Stimulated activated CD8-positive, alpha-beta memory T cell treated with anti-CD3 and anti-CD28 coated beads, Interleukin-7, amount 100 ng/mL, for 4 hours (primary cell): ENCODE measurements around the gene TCAP.
"Not testable (repeated sequence)": the region's sequence is repeated elsewhere in the genome, so short reads cannot be mapped to it uniquely, and the experiment has no call there.

Experiments
- DNase-seq, 2 donors: peaks; one replicate each; pipeline ENCODE4 v3.0.0-alpha.2; 2020; ENCODE audit warnings: low read depth in 2 of 2

Gene TCAP

DNA sequence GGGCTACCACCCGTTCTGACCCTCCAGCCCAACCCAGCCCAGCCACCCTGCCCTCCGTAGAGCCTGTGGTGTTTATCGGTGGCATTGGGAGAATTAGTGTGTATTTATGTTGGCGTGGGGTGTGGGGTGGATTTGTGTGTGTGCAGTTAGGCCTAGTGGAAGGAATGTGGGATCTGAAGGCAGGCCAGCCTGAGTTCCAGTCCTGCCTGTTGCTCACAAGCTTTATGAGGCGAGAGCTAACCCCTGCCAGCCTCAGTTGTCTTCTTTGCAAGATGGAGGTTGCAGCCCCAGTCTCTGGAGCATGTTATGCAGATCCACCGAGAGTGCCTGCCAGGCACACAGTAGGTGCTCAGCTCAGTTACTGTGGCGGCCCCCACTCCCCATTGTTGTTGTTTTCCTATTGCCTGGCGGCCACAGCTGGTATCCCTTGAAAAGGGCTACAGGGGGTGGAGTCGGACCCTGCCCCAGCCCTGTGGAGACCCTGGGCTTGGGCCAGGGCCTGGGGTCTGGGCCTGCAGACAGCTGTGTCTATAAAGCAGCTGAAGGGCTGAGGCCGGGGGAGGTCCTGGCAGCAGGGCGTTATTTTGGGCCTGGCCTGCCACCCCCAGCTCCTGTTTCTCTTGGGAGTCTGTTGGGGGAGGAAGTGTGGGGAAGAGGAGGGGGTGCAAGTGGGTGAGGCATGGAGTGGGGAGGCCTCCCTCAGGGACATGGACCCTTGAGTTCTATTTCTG is 39.8 kb downstream of the TCAP start:
- DNase-seq: no peak

DNA sequence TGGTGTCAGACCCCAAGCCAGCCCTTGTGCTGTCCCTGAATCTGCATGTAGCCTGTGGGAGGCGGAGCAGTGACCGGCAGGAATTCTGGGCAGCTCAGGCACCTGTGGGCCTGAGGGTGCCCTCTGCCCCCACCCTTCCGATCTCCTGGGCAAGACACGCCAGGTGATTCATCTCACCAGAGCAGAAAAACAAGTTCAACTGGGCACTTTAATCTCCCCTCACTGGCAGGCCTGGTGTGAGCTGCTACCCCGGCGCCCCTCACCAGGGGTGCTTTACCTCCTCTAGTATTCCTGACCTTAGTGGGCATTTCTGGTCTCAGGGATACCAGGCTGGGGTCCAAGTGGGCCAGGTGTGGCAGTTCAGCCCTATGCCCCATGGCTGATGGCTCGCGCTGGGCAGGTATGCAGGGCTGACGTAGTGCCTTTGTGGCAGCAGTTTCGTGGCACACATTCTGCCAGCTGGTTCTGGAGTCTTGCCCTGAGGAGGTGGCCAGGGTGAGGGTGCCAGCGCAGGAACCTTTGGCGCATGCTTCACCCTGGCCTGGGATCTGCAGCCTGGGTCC is 40.7 kb downstream of the TCAP start:
- DNase-seq: no peak

DNA sequence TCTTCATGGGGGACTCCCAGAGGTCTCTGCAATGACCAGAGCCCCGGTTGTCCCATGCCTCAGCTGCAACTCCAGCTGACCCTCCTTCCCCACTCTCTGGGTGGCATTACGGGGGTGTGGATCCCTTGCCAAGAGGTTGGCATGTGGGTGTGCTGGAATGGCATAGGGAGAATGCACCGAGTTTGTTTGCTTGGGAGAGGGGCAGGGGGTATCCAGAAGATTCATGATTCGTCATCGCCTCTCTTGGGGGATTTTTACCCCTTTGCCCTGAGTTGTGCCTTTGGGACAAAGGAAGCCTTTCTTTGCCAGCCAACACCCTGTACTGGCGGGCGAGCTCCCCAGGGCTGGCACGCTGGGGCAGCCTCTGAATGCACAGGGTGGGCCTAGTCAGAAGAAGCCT is 41.2 kb downstream of the TCAP start:
- no peak for DNase-seq

DNA sequence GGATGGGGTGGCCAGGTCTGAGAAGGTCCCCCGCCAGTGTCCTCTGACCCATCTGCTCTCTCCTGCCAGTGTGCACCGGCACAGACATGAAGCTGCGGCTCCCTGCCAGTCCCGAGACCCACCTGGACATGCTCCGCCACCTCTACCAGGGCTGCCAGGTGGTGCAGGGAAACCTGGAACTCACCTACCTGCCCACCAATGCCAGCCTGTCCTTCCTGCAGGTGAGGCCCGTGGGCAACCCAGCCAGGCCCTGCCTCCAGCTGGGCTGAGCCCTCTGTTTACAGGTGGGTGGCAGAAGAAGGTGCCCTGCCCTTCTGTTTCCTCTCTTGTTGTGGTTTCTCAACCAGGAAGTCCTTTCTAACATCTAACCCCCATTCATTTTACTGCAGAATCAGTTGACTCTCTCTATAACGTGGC is 41.8 kb downstream of the TCAP start:
- no peak for DNase-seq

DNA sequence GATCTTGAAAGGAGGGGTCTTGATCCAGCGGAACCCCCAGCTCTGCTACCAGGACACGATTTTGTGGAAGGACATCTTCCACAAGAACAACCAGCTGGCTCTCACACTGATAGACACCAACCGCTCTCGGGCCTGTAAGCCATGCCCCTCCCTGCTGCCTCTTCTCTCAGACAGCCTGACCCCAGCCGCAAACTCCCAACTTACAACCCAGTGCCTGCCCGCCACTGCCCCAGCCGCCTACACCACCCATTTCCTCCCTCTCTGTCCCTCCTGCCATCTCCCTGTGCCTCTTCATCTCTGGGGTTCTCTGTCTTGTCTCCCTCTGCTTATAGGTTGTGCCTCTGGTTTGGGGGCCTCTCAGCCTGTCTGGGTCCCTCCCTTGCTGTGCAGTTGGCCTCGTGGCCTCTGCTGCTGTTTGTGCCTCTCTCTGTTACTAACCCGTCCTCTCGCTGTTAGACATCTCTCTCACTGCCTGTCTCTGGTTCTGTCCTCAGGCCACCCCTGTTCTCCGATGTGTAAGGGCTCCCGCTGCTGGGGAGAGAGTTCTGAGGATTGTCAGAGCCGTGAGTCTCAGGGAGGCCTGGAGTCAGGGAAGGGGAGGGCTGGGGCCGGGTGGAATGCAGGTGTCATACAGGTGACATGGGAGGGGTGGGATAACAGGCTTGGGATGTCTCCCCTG is 44.3 kb downstream of the TCAP start:
- DNase-seq: no peak

DNA sequence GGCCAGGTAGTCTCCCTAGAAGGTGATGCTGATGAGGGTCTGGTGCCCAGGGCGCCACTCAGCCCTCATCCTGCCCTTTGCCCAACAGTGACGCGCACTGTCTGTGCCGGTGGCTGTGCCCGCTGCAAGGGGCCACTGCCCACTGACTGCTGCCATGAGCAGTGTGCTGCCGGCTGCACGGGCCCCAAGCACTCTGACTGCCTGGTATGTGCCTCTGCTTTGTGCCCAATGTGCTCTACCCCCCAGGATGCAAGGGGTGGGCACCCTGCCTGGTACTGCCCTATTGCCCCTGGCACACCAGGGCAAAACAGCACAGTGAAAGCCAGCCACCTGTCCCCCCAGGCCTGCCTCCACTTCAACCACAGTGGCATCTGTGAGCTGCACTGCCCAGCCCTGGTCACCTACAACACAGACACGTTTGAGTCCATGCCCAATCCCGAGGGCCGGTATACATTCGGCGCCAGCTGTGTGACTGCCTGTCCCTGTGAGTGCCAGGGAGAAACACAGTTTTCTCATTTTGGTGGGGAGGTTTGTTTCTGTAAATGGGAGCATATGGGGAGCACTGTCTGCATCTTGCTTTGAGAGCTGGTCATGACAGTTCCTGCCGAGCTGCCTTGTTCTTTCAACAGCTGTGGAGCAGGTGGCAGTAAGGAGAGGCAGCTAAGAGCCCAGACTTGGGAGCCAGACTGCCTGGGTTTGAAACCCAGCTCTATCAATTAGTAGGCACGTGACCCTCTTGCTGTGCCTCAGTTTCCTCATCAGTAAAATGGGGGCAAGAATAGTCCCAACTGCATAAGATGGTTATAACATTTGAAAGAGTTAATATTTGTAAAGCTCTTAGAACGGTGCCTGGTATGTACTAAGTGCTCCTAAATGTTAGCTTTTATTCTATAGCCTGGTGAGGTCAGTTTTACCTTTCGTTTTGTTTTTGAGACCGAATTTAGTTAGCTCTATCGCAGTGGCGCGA is 45.1 kb downstream of the TCAP start:
- DNase-seq: no peak

DNA sequence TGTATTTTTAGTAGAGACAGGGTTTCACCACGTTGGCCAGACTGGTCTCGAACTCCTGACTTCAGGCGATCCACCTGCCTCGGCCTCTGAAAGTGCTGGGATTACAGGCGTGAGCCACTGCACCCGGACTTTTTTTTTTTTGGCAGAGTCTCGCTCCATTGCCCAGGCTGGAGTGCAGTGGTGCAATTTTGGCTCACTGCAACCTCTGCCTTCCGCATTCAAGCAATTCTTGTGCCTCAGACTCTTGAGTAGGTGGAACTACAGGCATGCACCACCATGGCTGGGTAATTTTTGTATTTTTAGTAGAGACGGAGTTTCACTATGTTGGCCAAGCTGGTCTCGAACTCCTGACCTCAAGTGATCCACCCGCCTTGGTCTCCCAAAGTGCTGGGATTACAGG is 45.9 kb downstream of the TCAP start:
- not testable (repeated sequence) for DNase-seq

DNA sequence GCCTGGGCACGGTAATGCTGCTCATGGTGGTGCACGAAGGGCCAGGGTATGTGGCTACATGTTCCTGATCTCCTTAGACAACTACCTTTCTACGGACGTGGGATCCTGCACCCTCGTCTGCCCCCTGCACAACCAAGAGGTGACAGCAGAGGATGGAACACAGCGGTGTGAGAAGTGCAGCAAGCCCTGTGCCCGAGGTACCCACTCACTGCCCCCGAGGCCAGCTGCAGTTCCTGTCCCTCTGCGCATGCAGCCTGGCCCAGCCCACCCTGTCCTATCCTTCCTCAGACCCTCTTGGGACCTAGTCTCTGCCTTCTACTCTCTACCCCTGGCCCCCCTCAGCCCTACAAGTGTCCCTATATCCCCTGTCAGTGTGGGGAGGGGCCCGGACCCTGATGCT is 46.7 kb downstream of the TCAP start:
- DNase-seq: no peak

DNA sequence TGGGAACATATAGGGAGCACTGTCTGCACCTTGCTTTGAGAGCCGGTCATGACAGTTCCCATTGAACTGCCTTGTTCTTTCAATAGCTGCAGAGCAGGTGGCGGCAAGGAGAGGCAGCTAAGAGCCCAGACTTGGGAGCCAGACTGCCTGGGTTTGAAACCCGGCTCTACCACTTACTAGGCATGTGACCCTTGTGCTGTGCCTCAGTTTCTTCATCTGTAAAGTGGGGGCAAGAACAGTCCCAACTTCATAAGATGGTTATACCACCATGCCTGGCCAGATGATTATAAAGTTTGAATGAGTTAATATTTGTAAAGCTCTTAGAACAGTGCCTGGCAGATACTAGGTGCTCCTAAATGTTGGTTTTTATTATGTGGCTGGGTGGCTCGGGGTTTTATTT is 49.1 kb downstream of the TCAP start:
- DNase-seq: no peak

DNA sequence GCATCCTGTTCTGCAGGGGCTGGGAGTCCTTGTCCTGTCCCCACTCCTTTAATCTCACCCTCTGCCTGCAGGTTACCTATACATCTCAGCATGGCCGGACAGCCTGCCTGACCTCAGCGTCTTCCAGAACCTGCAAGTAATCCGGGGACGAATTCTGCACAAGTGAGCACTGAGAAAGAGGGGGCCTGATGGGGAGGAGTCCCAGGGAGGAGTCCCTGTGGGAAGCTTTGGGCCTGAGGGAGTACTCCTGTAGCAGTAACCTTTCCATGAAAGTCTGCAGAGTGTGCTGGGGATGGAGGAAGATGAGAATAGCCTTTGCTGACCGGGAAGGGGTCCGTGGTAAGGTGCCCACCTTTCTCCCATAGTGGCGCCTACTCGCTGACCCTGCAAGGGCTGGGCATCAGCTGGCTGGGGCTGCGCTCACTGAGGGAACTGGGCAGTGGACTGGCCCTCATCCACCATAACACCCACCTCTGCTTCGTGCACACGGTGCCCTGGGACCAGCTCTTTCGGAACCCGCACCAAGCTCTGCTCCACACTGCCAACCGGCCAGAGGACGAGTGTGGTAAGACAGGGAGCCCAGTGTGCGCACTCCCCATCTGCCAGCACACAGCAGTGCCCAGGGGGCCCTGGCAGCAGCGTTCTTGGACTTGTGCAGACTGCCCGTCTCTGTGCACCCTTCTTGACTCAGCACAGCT is 50.4 kb downstream of the TCAP start:
- DNase-seq: no peak
